Right cardiac atrium (tissue), 5 donors: ENCODE measurements around the gene MARK2. TPM values are rescaled to one million over a fixed set of nuclear protein-coding genes. Genes with fewer than 3 reads are reported as not detected.

Experiments used
- ATAC-seq, 2 donors: fragments of 200-7000 bp; cut with Tn5 transposase; one replicate each; pipeline versions ENCODE4 v1.8.0 to v1.9.1; 2020; ENCODE audit warnings: moderate library complexity in 2 of 2, mild to moderate bottlenecking in 1 of 2
- DNase-seq, 3 donors: peaks; one replicate each; pipeline ENCODE4 v3.0.0-alpha.2; 2020
- H3K27ac ChIP-seq: one replicate; pipeline ENCODE4 v1.5.1; 2013; ENCODE audit warnings: mild to moderate bottlenecking, low read length, control low read depth, moderate library complexity
- H3K27me3 ChIP-seq: one replicate; pipeline ENCODE4 v1.6.1; 2013; ENCODE audit not compliant: control insufficient read depth, insufficient read depth
- H3K4me1 ChIP-seq: one replicate; pipeline ENCODE4 v1.6.1; 2013; ENCODE audit warnings: low read length; ENCODE audit not compliant: control insufficient read depth, insufficient read depth
- H3K4me3 ChIP-seq: one replicate; pipeline ENCODE4 v1.5.1; 2013; ENCODE audit warnings: low read length, control low read depth
- H3K9me3 ChIP-seq: one replicate; pipeline ENCODE4 v1.6.1; 2013; ENCODE audit warnings: low read length; ENCODE audit not compliant: control insufficient read depth
- WGBS: extraction: QIAGEN DNeasy Blood & Tissue Kit; methylation state at CpG from one replicate; pipeline ENCODE4 v1.1.7; 2013; 5-methylcytosine and 5-hydroxymethylcytosine counted together
- intact Hi-C, 4 donors: fragments of 100-400 bp; cut with DNase I; formaldehyde crosslinking; loops; one replicate each; pipeline versions ENCODE4 v1.11.0 to v1.14.0; 2022 to 2023
- polyA plus RNA-seq: library from polyadenylated mRNA; stranded (reverse); fragments of 200-250 nt; gene quantifications from one replicate; pipeline ENCODE4 v1.2.3, GENCODE V29; 2013
- total RNA-seq, 4 donors: library from RNA; stranded (reverse); fragmentation: NEBNext Ultra II Directional; extraction: Animal tissue kit (Norgen Biotek cat#: 25700); gene quantifications; one replicate each; pipeline ENCODE4 v1.2.1, GENCODE V29; 2021
- donor health status: healthy with polysubstance abuse.
- donor health status: DM: no; HTN: yes; CAD: no.
- donor health status: DM: no; HTN: no; CAD: no.
- donor health status: DM: no; HTN: yes; CAD: no; lungs with severe emphysema.
- donor health status: DM: yes; HTN: yes; CAD: no.

The MARK2 gene
- total and polyA plus RNA-seq, 5 donors: 20.0 to 45.3 (median 40.6) TPM

DNA sequence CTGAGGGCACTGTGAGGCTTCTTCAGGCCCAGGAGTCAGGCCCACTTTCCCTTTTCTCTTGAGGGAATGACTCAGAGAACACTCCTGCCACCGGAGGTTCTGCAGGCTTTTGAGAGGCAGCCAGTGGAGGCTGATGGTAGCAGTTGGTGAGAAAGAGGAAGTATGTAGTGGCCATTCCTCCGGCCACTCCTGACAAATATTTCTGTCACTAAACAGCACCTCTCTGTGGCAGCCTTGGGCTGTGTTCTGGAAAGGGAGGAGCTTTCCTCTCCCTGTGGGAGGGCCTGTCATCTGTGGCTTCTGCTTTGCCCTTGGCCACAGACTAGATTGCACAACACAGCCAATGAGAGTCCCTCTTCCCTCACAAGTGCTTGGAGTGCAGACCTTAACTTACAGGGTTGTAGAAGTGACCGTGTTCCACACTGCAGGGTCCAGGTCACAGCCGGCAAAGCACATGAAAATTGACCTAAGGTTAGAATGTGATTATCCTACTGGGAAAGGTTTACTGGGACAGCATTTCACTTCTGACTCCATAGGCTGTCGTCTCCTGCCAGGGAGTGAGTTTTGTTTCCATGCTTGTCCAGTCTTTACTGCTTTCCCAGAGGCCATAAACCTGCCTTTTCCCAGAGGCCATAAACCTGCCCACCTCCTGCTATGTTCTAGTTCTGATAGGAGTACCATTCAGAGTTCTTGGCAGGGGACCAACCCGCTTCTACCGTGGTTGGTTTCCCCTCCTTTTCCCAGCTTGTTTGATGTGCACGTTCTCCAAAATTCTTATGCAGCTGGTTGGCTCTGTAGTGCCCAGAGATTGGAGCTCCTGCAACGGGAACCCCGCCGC lies 33.3 kb downstream of the MARK2 start:
- DNase-seq: peak; percentile 83 to 89 (median 87)
- Histone ChIP-seq H3K27me3 (no peaks in the 10 kb centered on the region), H3K27ac (peak overlapping the region; percentile 87), H3K9me3 (no peaks in the 10 kb centered on the region), H3K4me3 (no peak overlapping the region), H3K4me1 (peaks cover 35% of the 10 kb centered on the region)
- intact Hi-C loops: no loop called here
- whole genome bisulfite sequencing: 10% methylated on average over 11 of the region's 11 CpGs
- peak; percentile 96 for ATAC-seq

- H3K4me1 ChIP-seq: peaks cover 35% of the 10 kb centered on the region
- 58% methylated on average over 5 of the region's 5 CpGs for WGBS
- H3K9me3 ChIP-seq: no peaks in the 10 kb centered on the region
- no peak overlapping the region for H3K4me3 ChIP-seq
- intact Hi-C loops: no loop called here
- H3K27me3 ChIP-seq: no peaks in the 10 kb centered on the region
- H3K27ac ChIP-seq: peak overlapping the region; percentile 87
- no peak for DNase-seq
- ATAC-seq: no peak
Observed at GRCh38 chr11:63872800-63873197, 33.9 kb downstream of the MARK2 start.

- DNase-seq (no peak), ATAC-seq (no peak)
- no peak overlapping the region for H3K4me3 ChIP-seq
- 76% methylated on average over 5 of the region's 5 CpGs for WGBS
- H3K27me3 ChIP-seq: no peaks in the 10 kb centered on the region
- intact Hi-C loops: no loop called here
- peaks cover 35% of the 10 kb centered on the region for H3K4me1 ChIP-seq
- peak overlapping the region; percentile 73 for H3K27ac ChIP-seq
- no peaks in the 10 kb centered on the region for H3K9me3 ChIP-seq
Observed at GRCh38 chr11:63873311-63873710, 34.4 kb downstream of the MARK2 start.

DNA sequence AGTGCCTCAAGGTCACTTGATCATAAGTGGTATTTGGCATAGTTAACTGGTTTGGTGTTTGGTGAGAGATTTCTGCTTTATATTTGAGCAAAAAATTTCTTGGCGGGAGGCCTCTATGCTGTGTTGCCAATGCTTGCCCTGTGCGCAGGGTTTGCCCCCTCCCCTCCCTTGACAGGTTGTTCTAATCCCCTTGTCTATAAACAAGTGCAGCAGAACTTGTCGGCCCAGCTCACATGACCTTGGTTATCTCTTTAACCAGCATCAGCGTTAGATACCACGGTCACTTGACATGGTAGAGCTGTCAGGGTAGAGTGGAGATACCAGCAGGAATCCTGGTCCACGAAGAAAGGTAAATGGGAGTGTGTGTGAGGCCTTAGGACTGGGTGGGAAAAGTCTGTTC lies 35.6 kb downstream of the MARK2 start:
- Histone ChIP-seq H3K27ac (peak overlapping the region; percentile 62), H3K4me3 (no peak overlapping the region), H3K9me3 (no peaks in the 10 kb centered on the region), H3K4me1 (peaks cover 32% of the 10 kb centered on the region), H3K27me3 (no peaks in the 10 kb centered on the region)
- peak in 1 of 3 donors; percentile 65 for DNase-seq
- intact Hi-C loops: no loop called here
- 50% methylated on average over 6 of the region's 6 CpGs for WGBS
- peak; percentile 27 to 34 for ATAC-seq

GRCh38 chr11:63875506-63876065 lies 36.7 kb downstream of the MARK2 start:
- 78% methylated on average over 8 of the region's 8 CpGs for WGBS
- Histone ChIP-seq H3K27ac (peak overlapping the region; percentile 62), H3K9me3 (no peaks in the 10 kb centered on the region), H3K4me3 (no peak overlapping the region), H3K27me3 (no peaks in the 10 kb centered on the region), H3K4me1 (peaks cover 29% of the 10 kb centered on the region)
- ATAC-seq (no peak), DNase-seq (no peak)
- intact Hi-C loops: no loop called here

GRCh38 chr11:63876616-63877015 lies 37.7 kb downstream of the MARK2 start:
- no peak for DNase-seq
- WGBS: 84% methylated on average over 6 of the region's 6 CpGs
- Histone ChIP-seq H3K4me3 (no peak overlapping the region), H3K27me3 (no peaks in the 10 kb centered on the region), H3K9me3 (no peaks in the 10 kb centered on the region), H3K4me1 (peaks cover 28% of the 10 kb centered on the region), H3K27ac (peak overlapping the region; percentile 24)
- intact Hi-C loops: no loop called here
- ATAC-seq: no peak

- no peak for DNase-seq
- 93% methylated on average over 6 of the region's 6 CpGs for WGBS
- intact Hi-C loops: no loop called here
- H3K27ac ChIP-seq: no peak overlapping the region
- no peak overlapping the region for H3K4me3 ChIP-seq
- peaks cover 22% of the 10 kb centered on the region for H3K4me1 ChIP-seq
- no peaks in the 10 kb centered on the region for H3K27me3 ChIP-seq
- H3K9me3 ChIP-seq: no peaks in the 10 kb centered on the region
- no peak for ATAC-seq
Observed at GRCh38 chr11:63877658-63878241, 38.8 kb downstream of the MARK2 start.

GRCh38 chr11:63879598-63880402 lies 40.9 kb downstream of the MARK2 start:
- Histone ChIP-seq H3K4me3 (no peak overlapping the region), H3K27me3 (no peaks in the 10 kb centered on the region), H3K27ac (no peak overlapping the region), H3K9me3 (no peaks in the 10 kb centered on the region), H3K4me1 (peaks cover 16% of the 10 kb centered on the region)
- DNase-seq (no peak), ATAC-seq (no peak)
- 31% methylated on average over 2 of the region's 2 CpGs for WGBS
- intact Hi-C loops: no loop called here

GRCh38 chr11:63880403-63880790 lies 41.5 kb downstream of the MARK2 start:
- no peak overlapping the region for H3K4me3 ChIP-seq
- H3K4me1 ChIP-seq: peaks cover 13% of the 10 kb centered on the region
- WGBS: 43% methylated on average over 3 of the region's 3 CpGs
- intact Hi-C loops: no loop called here
- DNase-seq: peak in 1 of 3 donors; percentile 1
- no peak for ATAC-seq
- H3K27ac ChIP-seq: no peak overlapping the region
- H3K27me3 ChIP-seq: no peaks in the 10 kb centered on the region
- no peaks in the 10 kb centered on the region for H3K9me3 ChIP-seq

- ATAC-seq (peak; percentile 50 to 51), DNase-seq (peak in 2 of 3 donors; percentile 37 to 63)
- Histone ChIP-seq H3K27me3 (no peaks in the 10 kb centered on the region), H3K4me1 (peaks cover 15% of the 10 kb centered on the region), H3K27ac (no peak overlapping the region), H3K9me3 (no peaks in the 10 kb centered on the region), H3K4me3 (no peak overlapping the region)
- intact Hi-C loops: no loop called here
- WGBS: 77% methylated on average over 7 of the region's 7 CpGs
Observed at GRCh38 chr11:63882555-63883242, 43.8 kb downstream of the MARK2 start.
